ENCODE measurements around the gene SRSF7. TPM values are rescaled to one million over a fixed set of nuclear protein-coding genes. Genes with fewer than 3 reads are reported as not detected.
"Not testable (repeated sequence)": the region's sequence is repeated elsewhere in the genome, so short reads cannot be mapped to it uniquely, and the experiment has no call there.

SRSF7 gene
- total RNA-seq, 6 experiments from 2014 or later: 120 to 153 (median 147) TPM

GRCh38 chr2:38712413-38712812 lies 38.7 kb downstream of the SRSF7 start:
- Mint-ChIP-seq H3K4me3 (no peak overlapping the region), H3K9me3 (peaks cover 4% of the 10 kb centered on the region; the same call in 1 of the 2 replicates), H3K27me3 (ENCODE audit: insufficient read depth) (peaks cover 1% of the 10 kb centered on the region), H3K4me1 (ENCODE audit: low read depth) (peaks cover 10% of the 10 kb centered on the region), H3K36me3 (ENCODE audit: low read depth) (peaks cover 6% of the 10 kb centered on the region), H3K27ac (no peak overlapping the region)
- DNase-seq: no peak
- no peak for TF ChIP-seq CTCF (IDR thresholded peaks at IDR 0.05)

GRCh38 chr2:38711558-38711957 lies 39.6 kb downstream of the SRSF7 start:
- Mint-ChIP-seq H3K27ac (no peak overlapping the region), H3K36me3 (ENCODE audit: low read depth) (peaks cover 6% of the 10 kb centered on the region), H3K27me3 (ENCODE audit: insufficient read depth) (peaks cover 1% of the 10 kb centered on the region; the same call in 1 of the 2 replicates), H3K4me3 (no peak overlapping the region), H3K9me3 (peaks cover 4% of the 10 kb centered on the region; the same call in 1 of the 2 replicates), H3K4me1 (ENCODE audit: low read depth) (peaks cover 8% of the 10 kb centered on the region)
- DNase-seq: no peak
- no peak for TF ChIP-seq CTCF (IDR thresholded peaks at IDR 0.05)

- H3K4me1 Mint-ChIP-seq (ENCODE audit: low read depth): peaks cover 9% of the 10 kb centered on the region; the same call in 1 of the 2 replicates
- H3K36me3 Mint-ChIP-seq (ENCODE audit: low read depth): peaks cover 13% of the 10 kb centered on the region
- no peak for DNase-seq
- H3K4me3 Mint-ChIP-seq: no peak overlapping the region
- peaks cover 6% of the 10 kb centered on the region for H3K27me3 Mint-ChIP-seq (ENCODE audit: insufficient read depth)
- no peak overlapping the region for H3K27ac Mint-ChIP-seq
- TF ChIP-seq CTCF (IDR thresholded peaks at IDR 0.05): no peak
- peaks cover 4% of the 10 kb centered on the region; the same call in 1 of the 2 replicates for H3K9me3 Mint-ChIP-seq
Observed at GRCh38 chr2:38709567-38710194, 41.5 kb downstream of the SRSF7 start.

GRCh38 chr2:38708900-38709566 lies 42.1 kb downstream of the SRSF7 start:
- Mint-ChIP-seq H3K9me3 (peaks cover 4% of the 10 kb centered on the region; the same call in 1 of the 2 replicates), H3K4me3 (no peak overlapping the region), H3K27me3 (ENCODE audit: insufficient read depth) (peaks cover 6% of the 10 kb centered on the region), H3K36me3 (ENCODE audit: low read depth) (peaks cover 13% of the 10 kb centered on the region), H3K27ac (no peak overlapping the region), H3K4me1 (ENCODE audit: low read depth) (peaks cover 13% of the 10 kb centered on the region; the same call in 1 of the 2 replicates)
- DNase-seq: no peak
- TF ChIP-seq CTCF (IDR thresholded peaks at IDR 0.05): no peak

- Mint-ChIP-seq H3K4me1 (ENCODE audit: low read depth) (peaks cover 15% of the 10 kb centered on the region), H3K36me3 (ENCODE audit: low read depth) (peaks cover 13% of the 10 kb centered on the region)
- not testable (repeated sequence) for H3K27me3 Mint-ChIP-seq (ENCODE audit: insufficient read depth); H3K9me3 Mint-ChIP-seq; H3K27ac Mint-ChIP-seq; DNase-seq; H3K4me3 Mint-ChIP-seq
Observed at GRCh38 chr2:38708491-38708890, 42.7 kb downstream of the SRSF7 start.

- H3K4me1 Mint-ChIP-seq (ENCODE audit: low read depth): peaks cover 27% of the 10 kb centered on the region
- peaks cover 13% of the 10 kb centered on the region for H3K36me3 Mint-ChIP-seq (ENCODE audit: low read depth)
- no peak for TF ChIP-seq CTCF (IDR thresholded peaks at IDR 0.05)
- no peak overlapping the region for H3K27ac Mint-ChIP-seq
- peaks cover 5% of the 10 kb centered on the region for H3K27me3 Mint-ChIP-seq (ENCODE audit: insufficient read depth)
- H3K9me3 Mint-ChIP-seq: peaks cover 4% of the 10 kb centered on the region; the same call in 1 of the 2 replicates
- DNase-seq: no peak
- H3K4me3 Mint-ChIP-seq: no peak overlapping the region
Observed at GRCh38 chr2:38706846-38707345, 44.3 kb downstream of the SRSF7 start.

Measured in HFFc6 (cell line).